Articular chondrocyte of knee joint (primary cell): Measurements from ENCODE around the gene CCDC198. TPM values are rescaled to one million over a fixed set of nuclear protein-coding genes. Genes with fewer than 3 reads are reported as not detected.

ENCODE experiments used
- total RNA-seq: library from RNA; depleted of rRNA; stranded (reverse); fragments of >200 nt; gene quantifications from 2 replicates; pipeline ENCODE4 v1.2.3, GENCODE V29; 2012

The CCDC198 gene
- total RNA-seq = not detected in 2 replicates

GRCh38 chr14:57493467-57494181 is at the start of gene CCDC198:
TSS of gene CCDC198 (minus strand) at chr14:57493857. CDS start at chr14:57493715, 142 bp downstream.

Other genes starting within 250 kb of the CCDC198 start
- gene EXOC5, start 225.0 kb downstream of the CCDC198 start, total RNA-seq = 82.8 and 96.4 TPM in 2 replicates
- gene AP5M1, start 224.9 kb downstream of the CCDC198 start, total RNA-seq = 35.3 and 42.3 TPM in 2 replicates
- gene NAA30, start 103.3 kb downstream of the CCDC198 start, total RNA-seq = 24.2 and 29.6 TPM in 2 replicates